Naive thymus-derived CD8-positive, alpha-beta T cell (primary cell): ENCODE measurements around the gene GPBP1L1. TPM values are rescaled to one million over a fixed set of nuclear protein-coding genes. Genes with fewer than 3 reads are reported as not detected.
"Not testable (repeated sequence)": the region's sequence is repeated elsewhere in the genome, so short reads cannot be mapped to it uniquely, and the experiment has no call there.

Source experiments
- ATAC-seq, 2 donors: fragments of 150-1000 bp; cut with Tn5 transposase in 1 of 2; sonication (Bioruptor Pico), chemical (Tn5 transposase) in 1 of 2; 1 replicate in 1 of 2; 2 replicates in 1 of 2; pipeline ENCODE4 v1.10.0; 2021; ENCODE audit warnings: mild to moderate bottlenecking in 2 of 2, moderate library complexity in 2 of 2
- POLR2A ChIA-PET: fragments of 350-600 bp; sonication (Branson Sonifier 250); formaldehyde crosslinking; loops from one replicate; lab custom pipeline; 2021; ENCODE audit warnings: antibody characterized with exemption; lab: Charles Lee
- DNase-seq, 10 donors: peaks; one replicate each; pipeline versions ENCODE4 v3.0.0 to v3.0.0-alpha.2; 2020 to 2022
- H3K27ac Mint-ChIP-seq, 10 donors: one replicate each; pipeline ENCODE4 v1.8.0; 2020 to 2022; ENCODE audit warnings: mild to moderate bottlenecking in 10 of 10, mixed read lengths in 10 of 10, moderate library complexity in 4 of 10, inconsistent platforms in 1 of 10
- H3K27me3 Mint-ChIP-seq, 5 donors: one replicate each; pipeline ENCODE4 v1.8.0; 2021 to 2022; ENCODE audit warnings: mixed read lengths in 5 of 5
- H3K36me3 Mint-ChIP-seq, 3 donors: one replicate each; pipeline ENCODE4 v1.8.0; 2020 to 2022; ENCODE audit warnings: mixed read lengths in 3 of 3, mild to moderate bottlenecking in 2 of 3, inconsistent platforms in 1 of 3
- H3K4me1 Mint-ChIP-seq, 4 donors: one replicate each; pipeline ENCODE4 v1.8.0; 2021 to 2022; ENCODE audit warnings: mixed read lengths in 4 of 4
- H3K4me3 Mint-ChIP-seq, 10 donors: one replicate each; pipeline ENCODE4 v1.8.0; 2020 to 2022; ENCODE audit warnings: mild to moderate bottlenecking in 10 of 10, mixed read lengths in 10 of 10, moderate library complexity in 6 of 10, inconsistent platforms in 1 of 10
- H3K9me3 Mint-ChIP-seq, 9 donors: one replicate each; pipeline ENCODE4 v1.8.0; 2020 to 2022; ENCODE audit warnings: mixed read lengths in 9 of 9, mild to moderate bottlenecking in 3 of 9, inconsistent platforms in 1 of 9, moderate library complexity in 1 of 9
- polyA plus RNA-seq, 3 donors: library from polyadenylated mRNA; unstranded; fragments of 300-500 nt; fragmentation: Illumina TruSeq; gene quantifications; one replicate each; pipeline ENCODE4 v1.2.3, GENCODE V29; 2021
- total RNA-seq, 8 experiments: library from RNA in 2 of 8; stranded (reverse) in 2 of 8; gene quantifications; one replicate each; pipeline ENCODE4 v1.2.3 and lab custom pipeline; 2021 to 2026

Gene GPBP1L1
- total and polyA plus RNA-seq, 5 experiments from 2014 or later: 88.9 to 193 (median 94.0) TPM

GRCh38 chr1:45677751-45678245 lies 8.5 kb downstream of the GPBP1L1 start:
- peaks cover 28 to 95% (median 86%) of the 10 kb centered on the region in 4 donors for H3K4me1 Mint-ChIP-seq
- ATAC-seq (no peak), DNase-seq (no peak)
- no peaks in the 10 kb centered on the region for H3K27me3 Mint-ChIP-seq
- no peaks in the 10 kb centered on the region for H3K9me3 Mint-ChIP-seq
- H3K4me3 Mint-ChIP-seq: peak overlapping the region in 7 of 10 donors; percentile 4 to 71 (median 26)
- POLR2A ChIA-PET: no interaction called here
- peak overlapping the region in 1 of 10 donors; percentile 66 for H3K27ac Mint-ChIP-seq
- H3K36me3 Mint-ChIP-seq: peaks cover 0 to 38% (median 1%) of the 10 kb centered on the region in 3 donors

GRCh38 chr1:45676553-45676952 lies 9.8 kb downstream of the GPBP1L1 start:
- not testable (repeated sequence) for DNase-seq, ATAC-seq, H3K27me3 Mint-ChIP-seq, H3K9me3 Mint-ChIP-seq
- Mint-ChIP-seq H3K4me1 (peaks cover 32 to 91% (median 84%) of the 10 kb centered on the region in 4 donors), H3K4me3 (peak overlapping the region in 3 of 10 donors; percentile 24 to 37 (median 33)), H3K27ac (peak overlapping the region in 3 of 10 donors; percentile 59 to 80 (median 71)), H3K36me3 (peaks cover 0 to 40% (median 3%) of the 10 kb centered on the region in 3 donors)
- POLR2A ChIA-PET: interaction anchor here (0.5 to 1.0 kb wide), 3 partner anchors 10 to 61 kb away, joined by 4 to 6 read pairs (median 6); partner anchors contain the start of gene GPBP1L1

GRCh38 chr1:45674478-45674877 lies 11.9 kb downstream of the GPBP1L1 start:
- Mint-ChIP-seq H3K27ac (peak overlapping the region in 1 of 10 donors; percentile 59), H3K27me3 (no peaks in the 10 kb centered on the region), H3K36me3 (peaks cover 0 to 39% (median 3%) of the 10 kb centered on the region in 3 donors), H3K4me1 (peaks cover 33 to 86% (median 80%) of the 10 kb centered on the region in 4 donors), H3K4me3 (peak overlapping the region in 1 of 10 donors; percentile 35), H3K9me3 (no peaks in the 10 kb centered on the region)
- no peak for DNase-seq
- ATAC-seq: no peak
- POLR2A ChIA-PET: interaction anchor here (1.3 kb wide), 1 partner anchor 12 kb away, joined by 4 read pairs; the partner anchor contains the start of gene GPBP1L1

GRCh38 chr1:45673956-45674355 lies 12.4 kb downstream of the GPBP1L1 start:
- Mint-ChIP-seq H3K36me3 (peaks cover 0 to 34% (median 3%) of the 10 kb centered on the region in 3 donors), H3K27me3 (no peaks in the 10 kb centered on the region), H3K4me1 (peaks cover 31 to 86% (median 80%) of the 10 kb centered on the region in 4 donors), H3K4me3 (peak overlapping the region in 1 of 10 donors; percentile 26), H3K9me3 (no peaks in the 10 kb centered on the region), H3K27ac (peak overlapping the region in 1 of 10 donors; percentile 42)
- ATAC-seq (no peak), DNase-seq (no peak)
- POLR2A ChIA-PET: no interaction called here

GRCh38 chr1:45669859-45670655 lies 16.3 kb downstream of the GPBP1L1 start:
- H3K27me3 Mint-ChIP-seq: no peaks in the 10 kb centered on the region
- peaks cover 0 to 28% (median 3%) of the 10 kb centered on the region in 3 donors for H3K36me3 Mint-ChIP-seq
- H3K4me3 Mint-ChIP-seq: no peak overlapping the region
- no peak for DNase-seq
- ATAC-seq: no peak
- H3K4me1 Mint-ChIP-seq: peaks cover 35 to 84% (median 74%) of the 10 kb centered on the region in 4 donors
- POLR2A ChIA-PET: interaction anchor here (2.1 kb wide), 1 partner anchor 16 kb away, joined by 5 read pairs; the partner anchor contains the start of gene GPBP1L1
- no peaks in the 10 kb centered on the region for H3K9me3 Mint-ChIP-seq
- peak overlapping the region in 2 of 10 donors; percentile 41 to 47 for H3K27ac Mint-ChIP-seq

GRCh38 chr1:45669379-45669778 lies 17.0 kb downstream of the GPBP1L1 start:
- POLR2A ChIA-PET: interaction anchor here (2.1 kb wide), 1 partner anchor 17 kb away, joined by 5 read pairs; the partner anchor contains the start of gene GPBP1L1
- Mint-ChIP-seq H3K9me3 (no peaks in the 10 kb centered on the region), H3K27me3 (no peaks in the 10 kb centered on the region), H3K36me3 (peaks cover 0 to 24% (median 3%) of the 10 kb centered on the region in 3 donors), H3K4me1 (peaks cover 33 to 78% (median 68%) of the 10 kb centered on the region in 4 donors), H3K4me3 (no peak overlapping the region), H3K27ac (peak overlapping the region in 3 of 10 donors; percentile 55 to 69 (median 69))
- DNase-seq (no peak), ATAC-seq (no peak)

- ATAC-seq: no peak
Measured at GRCh38 chr1:45668526-45668925, 17.8 kb downstream of the GPBP1L1 start.

GRCh38 chr1:45667321-45668111 lies 18.8 kb downstream of the GPBP1L1 start:
- Mint-ChIP-seq H3K4me1 (peaks cover 28 to 65% (median 59%) of the 10 kb centered on the region in 4 donors), H3K9me3 (no peaks in the 10 kb centered on the region), H3K4me3 (peak overlapping the region in 1 of 10 donors; percentile 5), H3K27ac (peak overlapping the region in 6 of 10 donors; percentile 17 to 84 (median 57)), H3K36me3 (peaks cover 0 to 18% (median 0%) of the 10 kb centered on the region in 3 donors), H3K27me3 (no peaks in the 10 kb centered on the region)
- ATAC-seq (no peak), DNase-seq (no peak)
- POLR2A ChIA-PET: interaction anchor here (0.6 kb wide), 1 partner anchor 68 kb away, joined by 7 read pairs; no protein-coding TSS in a partner anchor

More at GRCh38 chr1:45668526-45668925, 17.8 kb downstream of the GPBP1L1 start:
- peaks cover 32 to 70% (median 62%) of the 10 kb centered on the region in 4 donors for H3K4me1 Mint-ChIP-seq
- POLR2A ChIA-PET: interaction anchor here (0.6 to 2.1 kb wide), 2 partner anchors 18 to 67 kb away, joined by 5 to 7 read pairs; partner anchors contain the start of gene GPBP1L1
- H3K36me3 Mint-ChIP-seq: peaks cover 0 to 25% (median 3%) of the 10 kb centered on the region in 3 donors
- H3K4me3 Mint-ChIP-seq: no peak overlapping the region
- H3K27ac Mint-ChIP-seq: no peak overlapping the region
- no peaks in the 10 kb centered on the region for H3K27me3 Mint-ChIP-seq
- H3K9me3 Mint-ChIP-seq: no peaks in the 10 kb centered on the region
- DNase-seq: no peak

GRCh38 chr1:45666836-45667235 lies 19.5 kb downstream of the GPBP1L1 start:
- Mint-ChIP-seq H3K9me3 (no peaks in the 10 kb centered on the region), H3K27me3 (no peaks in the 10 kb centered on the region), H3K36me3 (peaks cover 0 to 18% (median 0%) of the 10 kb centered on the region in 3 donors), H3K27ac (peak overlapping the region in 2 of 10 donors; percentile 20 to 72), H3K4me1 (peaks cover 29 to 61% (median 58%) of the 10 kb centered on the region in 4 donors), H3K4me3 (no peak overlapping the region)
- POLR2A ChIA-PET: no interaction called here
- no peak for DNase-seq
- no peak for ATAC-seq

- DNase-seq (no peak), ATAC-seq (no peak)
- H3K4me3 Mint-ChIP-seq: no peak overlapping the region
- no peaks in the 10 kb centered on the region for H3K27me3 Mint-ChIP-seq
- POLR2A ChIA-PET: no interaction called here
- peak overlapping the region in 3 of 10 donors; percentile 2 to 74 (median 19) for H3K27ac Mint-ChIP-seq
- peaks cover 0 to 70% (median 10%) of the 10 kb centered on the region in 3 donors for H3K36me3 Mint-ChIP-seq
- H3K9me3 Mint-ChIP-seq: no peaks in the 10 kb centered on the region
- H3K4me1 Mint-ChIP-seq: peaks cover 8 to 16% (median 12%) of the 10 kb centered on the region in 4 donors
Measured at GRCh38 chr1:45660336-45660735, 26.0 kb downstream of the GPBP1L1 start.

- ATAC-seq: no peak
- peaks cover 6 to 15% (median 10%) of the 10 kb centered on the region in 4 donors for H3K4me1 Mint-ChIP-seq
- POLR2A ChIA-PET: no interaction called here
Measured at GRCh38 chr1:45659222-45659621, 27.1 kb downstream of the GPBP1L1 start.

GRCh38 chr1:45658171-45658570 lies 28.2 kb downstream of the GPBP1L1 start:
- Mint-ChIP-seq H3K27ac (no peak overlapping the region), H3K27me3 (no peaks in the 10 kb centered on the region), H3K36me3 (peaks cover 0 to 79% (median 13%) of the 10 kb centered on the region in 3 donors), H3K4me3 (no peak overlapping the region), H3K9me3 (no peaks in the 10 kb centered on the region), H3K4me1 (peaks cover 2 to 11% (median 6%) of the 10 kb centered on the region in 4 donors)
- DNase-seq: no peak
- POLR2A ChIA-PET: interaction anchor here (1.7 kb wide), 1 partner anchor 28 kb away, joined by 4 read pairs; the partner anchor contains the start of gene GPBP1L1
- no peak for ATAC-seq

More at GRCh38 chr1:45659222-45659621, 27.1 kb downstream of the GPBP1L1 start:
- no peaks in the 10 kb centered on the region for H3K27me3 Mint-ChIP-seq
- peaks cover 0 to 78% (median 13%) of the 10 kb centered on the region in 3 donors for H3K36me3 Mint-ChIP-seq
- no peak for DNase-seq
- H3K27ac Mint-ChIP-seq: no peak overlapping the region
- H3K9me3 Mint-ChIP-seq: no peaks in the 10 kb centered on the region
- H3K4me3 Mint-ChIP-seq: no peak overlapping the region
